CD8-positive, alpha-beta memory T cell (primary cell): Measurements from ENCODE around the gene FAM9C. TPM values are rescaled to one million over a fixed set of nuclear protein-coding genes. Genes with fewer than 3 reads are reported as not detected.

ENCODE experiments used
- CTCF ChIA-PET: fragments of 350-600 bp; sonication (Branson Sonifier 250); formaldehyde crosslinking; loops from one replicate; lab custom pipeline; 2021; ENCODE audit warnings: antibody characterized with exemption; lab: Charles Lee
- POLR2A ChIA-PET: fragments of 350-600 bp; sonication (Branson Sonifier 250); formaldehyde crosslinking; loops from one replicate; lab custom pipeline; 2021; ENCODE audit warnings: antibody characterized with exemption; lab: Charles Lee
- DNase-seq, 5 donors: peaks; one replicate each; pipeline versions ENCODE4 v3.0.0 to v3.0.0-alpha.2; 2020 to 2022; ENCODE audit warnings: mixed read lengths in 1 of 5
- H3K27ac ChIP-seq: one replicate; pipeline ENCODE4 v1.7.0; 2013; ENCODE audit warnings: low read depth, mild to moderate bottlenecking, low read length, moderate library complexity
- H3K27me3 ChIP-seq: 2 replicates; pipeline ENCODE4 v1.7.0; 2013; ENCODE audit warnings: low read length, mild to moderate bottlenecking; ENCODE audit not compliant: insufficient read depth, poor library complexity, severe bottlenecking
- H3K36me3 ChIP-seq: 2 replicates; pipeline ENCODE4 v1.7.0; 2013; ENCODE audit warnings: mild to moderate bottlenecking, low read length, moderate library complexity; ENCODE audit not compliant: insufficient read depth
- H3K4me1 ChIP-seq: 2 replicates; pipeline ENCODE4 v1.7.0; 2013; ENCODE audit warnings: mild to moderate bottlenecking, low read length, moderate library complexity; ENCODE audit not compliant: insufficient read depth
- H3K4me3 ChIP-seq: 2 replicates; pipeline ENCODE4 v1.7.0; 2013; ENCODE audit warnings: mild to moderate bottlenecking, low read length
- H3K9me3 ChIP-seq: 2 replicates; pipeline ENCODE4 v1.7.0; 2013; ENCODE audit warnings: mild to moderate bottlenecking, low read length
- H3K27ac Mint-ChIP-seq, 8 donors: one replicate each; pipeline ENCODE4 v1.8.0; 2020 to 2021; ENCODE audit warnings: mixed read lengths in 8 of 8, mild to moderate bottlenecking in 6 of 8, inconsistent platforms in 3 of 8, moderate library complexity in 3 of 8
- H3K27me3 Mint-ChIP-seq, 2 donors: one replicate each; pipeline ENCODE4 v1.8.0; 2020 to 2021; ENCODE audit warnings: mixed read lengths in 2 of 2, mild to moderate bottlenecking in 1 of 2, moderate library complexity in 1 of 2
- H3K36me3 Mint-ChIP-seq, 3 donors: one replicate each; pipeline ENCODE4 v1.8.0; 2020 to 2021; ENCODE audit warnings: mixed read lengths in 3 of 3, inconsistent platforms in 1 of 3, mild to moderate bottlenecking in 1 of 3
- H3K4me1 Mint-ChIP-seq, 3 donors: one replicate each; pipeline ENCODE4 v1.8.0; 2020 to 2021; ENCODE audit warnings: mixed read lengths in 3 of 3, inconsistent platforms in 1 of 3, mild to moderate bottlenecking in 1 of 3
- H3K4me3 Mint-ChIP-seq, 7 donors: one replicate each; pipeline ENCODE4 v1.8.0; 2020 to 2021; ENCODE audit warnings: mixed read lengths in 7 of 7, mild to moderate bottlenecking in 6 of 7, moderate library complexity in 4 of 7, inconsistent platforms in 2 of 7
- H3K9me3 Mint-ChIP-seq, 5 donors: one replicate each; pipeline ENCODE4 v1.8.0; 2020 to 2022; ENCODE audit warnings: mixed read lengths in 5 of 5, mild to moderate bottlenecking in 3 of 5, moderate library complexity in 2 of 5, inconsistent platforms in 1 of 5
- polyA plus RNA-seq: library from polyadenylated mRNA; unstranded; fragments of 300-500 nt; fragmentation: Illumina TruSeq; gene quantifications from one replicate; pipeline ENCODE4 v1.2.3, GENCODE V29; 2021
- total RNA-seq, 2 experiments: library from RNA; stranded (reverse); gene quantifications; one replicate each; pipeline ENCODE4 v1.2.3, GENCODE V29; 2021

FAM9C gene
- total RNA-seq (not detected), polyA plus RNA-seq (not detected)

GRCh38 chrX:13044441-13044840 lies at the start of gene FAM9C:
Gene FAM9C, minus strand, starts transcription at chrX:13044620. Its CDS starts 831 bp downstream, at chrX:13043789.
- Mint-ChIP-seq H3K27ac (no peak within 1 kb of the TSS), H3K4me1 (peaks cover 26 to 52% (median 52%) of the 10 kb centered on the region in 3 donors), H3K9me3 (no peaks in the 10 kb centered on the region), H3K4me3 (no peak within 1 kb of the TSS), H3K36me3 (peaks cover 0 to 3% (median 0%) of the 10 kb centered on the region in 3 donors), H3K27me3 (peaks cover 0 to under 1% of the 10 kb centered on the region in 2 donors)
- no peak for DNase-seq
- H3K36me3 ChIP-seq = no peaks in the 10 kb centered on the region
- CTCF ChIA-PET = interaction anchor here (1.2 kb wide), 1 partner anchor 14 kb away, joined by 3 read pairs; no protein-coding TSS in a partner anchor
- peaks cover 45% of the 10 kb centered on the region for H3K4me1 ChIP-seq
- no peaks in the 10 kb centered on the region for H3K27me3 ChIP-seq
- no peak within 1 kb of the TSS for H3K27ac ChIP-seq
- no peaks in the 10 kb centered on the region for H3K9me3 ChIP-seq
- no peak within 1 kb of the TSS for H3K4me3 ChIP-seq
- POLR2A ChIA-PET = no interaction called here

- peak overlapping the region; percentile 19 to 84 (median 68) for H3K4me3 Mint-ChIP-seq
- POLR2A ChIA-PET = interaction anchor here (2.0 kb wide), 1 partner anchor 122 kb away, joined by 14 read pairs; no protein-coding TSS in a partner anchor
- no peaks in the 10 kb centered on the region for H3K27me3 ChIP-seq
- H3K27me3 Mint-ChIP-seq = peaks cover 0 to 12% of the 10 kb centered on the region in 2 donors
- no peaks in the 10 kb centered on the region for H3K9me3 ChIP-seq
- H3K9me3 Mint-ChIP-seq = no peaks in the 10 kb centered on the region
- peaks cover 77% of the 10 kb centered on the region for H3K4me1 ChIP-seq
- H3K36me3 ChIP-seq = no peaks in the 10 kb centered on the region
- CTCF ChIA-PET = interaction anchor here (0.7 to 9.8 kb wide), 11 partner anchors 11 to 395 kb away, joined by 3 to 196 read pairs (median 11); partner anchors contain the start of gene TMSB4X
- peak in 1 of 5 donors; percentile 54 for DNase-seq
- H3K36me3 Mint-ChIP-seq = no peaks in the 10 kb centered on the region
- peak overlapping the region; percentile 51 for H3K4me3 ChIP-seq
- peaks cover 72 to 85% (median 80%) of the 10 kb centered on the region in 3 donors for H3K4me1 Mint-ChIP-seq
- peak overlapping the region; percentile 89 to 98 (median 92) for H3K27ac Mint-ChIP-seq
- H3K27ac ChIP-seq = peak overlapping the region; percentile 18
Measured at GRCh38 chrX:13093529-13094140, 49.2 kb upstream of the FAM9C start.

- H3K9me3 ChIP-seq = no peaks in the 10 kb centered on the region
- H3K36me3 Mint-ChIP-seq = no peaks in the 10 kb centered on the region
- ChIA-PET POLR2A (interaction anchor here (0.7 to 3.8 kb wide), 15 partner anchors 9 to 642 kb away, joined by 3 to 99 read pairs (median 5); partner anchors contain the start of genes OFD1, TMSB4X and TRAPPC2), CTCF (interaction anchor here (0.7 to 9.8 kb wide), 27 partner anchors 11 to 396 kb away, joined by 3 to 196 read pairs (median 5); partner anchors contain the start of gene TMSB4X)
- H3K9me3 Mint-ChIP-seq = peaks cover 0 to 2% (median 0%) of the 10 kb centered on the region in 5 donors
- DNase-seq = peak; percentile 62 to 91 (median 83)
- H3K4me1 ChIP-seq = peaks cover 88% of the 10 kb centered on the region
- H3K36me3 ChIP-seq = no peaks in the 10 kb centered on the region
- H3K27me3 Mint-ChIP-seq = peaks cover 0 to 9% of the 10 kb centered on the region in 2 donors
- H3K4me3 ChIP-seq = peak overlapping the region; percentile 51
- peak overlapping the region; percentile 65 for H3K27ac ChIP-seq
- H3K27ac Mint-ChIP-seq = peak overlapping the region; percentile 89 to 98 (median 92)
- H3K4me1 Mint-ChIP-seq = peaks cover 83 to 93% (median 91%) of the 10 kb centered on the region in 3 donors
- H3K27me3 ChIP-seq = no peaks in the 10 kb centered on the region
- peak overlapping the region; percentile 57 to 85 (median 68) for H3K4me3 Mint-ChIP-seq
Measured at GRCh38 chrX:13092455-13092941, 48.1 kb upstream of the FAM9C start.

- peak in 3 of 5 donors; percentile 48 to 69 (median 50) for DNase-seq
- ChIA-PET POLR2A (interaction anchor here (0.6 to 3.8 kb wide), 17 partner anchors 9 to 144 kb away, joined by 3 to 99 read pairs (median 6); partner anchors contain the start of gene TMSB4X), CTCF (interaction anchor here (0.6 to 9.8 kb wide), 14 partner anchors 9 to 398 kb away, joined by 3 to 196 read pairs (median 10); partner anchors contain the start of gene TMSB4X)
- peaks cover 89% of the 10 kb centered on the region for H3K4me1 ChIP-seq
- Mint-ChIP-seq H3K36me3 (no peaks in the 10 kb centered on the region), H3K27me3 (peaks cover 0 to 9% of the 10 kb centered on the region in 2 donors), H3K9me3 (peaks cover 0 to 2% (median 0%) of the 10 kb centered on the region in 5 donors), H3K27ac (peak overlapping the region; percentile 89 to 98 (median 95)), H3K4me1 (peaks cover 89 to 96% (median 96%) of the 10 kb centered on the region in 3 donors), H3K4me3 (peak overlapping the region; percentile 53 to 89 (median 72))
- H3K4me3 ChIP-seq = peak overlapping the region; percentile 16
- no peaks in the 10 kb centered on the region for H3K9me3 ChIP-seq
- H3K27ac ChIP-seq = no peak overlapping the region
- H3K36me3 ChIP-seq = no peaks in the 10 kb centered on the region
- H3K27me3 ChIP-seq = no peaks in the 10 kb centered on the region
Measured at GRCh38 chrX:13091111-13091765, 46.8 kb upstream of the FAM9C start.

- peak overlapping the region; percentile 89 to 98 (median 95) for H3K27ac Mint-ChIP-seq
- no peak overlapping the region for H3K27ac ChIP-seq
- H3K4me1 Mint-ChIP-seq = peaks cover 91 to 99% (median 97%) of the 10 kb centered on the region in 3 donors
- no peaks in the 10 kb centered on the region for H3K36me3 ChIP-seq
- CTCF ChIA-PET = interaction anchor here (0.6 to 9.8 kb wide), 12 partner anchors 9 to 398 kb away, joined by 3 to 196 read pairs (median 10); partner anchors contain the start of gene TMSB4X
- no peaks in the 10 kb centered on the region for H3K36me3 Mint-ChIP-seq
- peak overlapping the region; percentile 53 to 89 (median 72) for H3K4me3 Mint-ChIP-seq
- H3K9me3 Mint-ChIP-seq = peaks cover 0 to 2% (median 0%) of the 10 kb centered on the region in 5 donors
- no peaks in the 10 kb centered on the region for H3K9me3 ChIP-seq
- H3K27me3 Mint-ChIP-seq = peaks cover 0 to 7% of the 10 kb centered on the region in 2 donors
- POLR2A ChIA-PET = interaction anchor here (0.7 to 3.8 kb wide), 14 partner anchors 9 to 144 kb away, joined by 3 to 99 read pairs (median 6); partner anchors contain the start of gene TMSB4X
- peak overlapping the region; percentile 22 for H3K4me3 ChIP-seq
- H3K27me3 ChIP-seq = no peaks in the 10 kb centered on the region
- H3K4me1 ChIP-seq = peaks cover 91% of the 10 kb centered on the region
- peak in 2 of 5 donors; percentile 53 to 55 for DNase-seq
Measured at GRCh38 chrX:13090339-13091110, 46.1 kb upstream of the FAM9C start.

- peak overlapping the region; percentile 3 to 75 (median 68) for H3K4me3 Mint-ChIP-seq
- H3K27ac Mint-ChIP-seq = peak overlapping the region; percentile 89 to 98 (median 95)
- peaks cover 0 to 2% (median 0%) of the 10 kb centered on the region in 5 donors for H3K9me3 Mint-ChIP-seq
- peak overlapping the region; percentile 22 for H3K4me3 ChIP-seq
- H3K27me3 Mint-ChIP-seq = peaks cover 0 to 7% of the 10 kb centered on the region in 2 donors
- H3K9me3 ChIP-seq = no peaks in the 10 kb centered on the region
- H3K4me1 ChIP-seq = peaks cover 93% of the 10 kb centered on the region
- H3K36me3 Mint-ChIP-seq = no peaks in the 10 kb centered on the region
- CTCF ChIA-PET = interaction anchor here (0.7 to 9.8 kb wide), 4 partner anchors 39 to 144 kb away, joined by 3 to 196 read pairs (median 27); partner anchors contain the start of gene TMSB4X
- no peak overlapping the region for H3K27ac ChIP-seq
- no peak for DNase-seq
- no peaks in the 10 kb centered on the region for H3K27me3 ChIP-seq
- POLR2A ChIA-PET = interaction anchor here (1.5 to 3.8 kb wide), 6 partner anchors 8 to 143 kb away, joined by 5 to 99 read pairs (median 8); partner anchors contain the start of gene TMSB4X
- peaks cover 93 to 99% (median 97%) of the 10 kb centered on the region in 3 donors for H3K4me1 Mint-ChIP-seq
- H3K36me3 ChIP-seq = no peaks in the 10 kb centered on the region
Measured at GRCh38 chrX:13090027-13090338, 45.6 kb upstream of the FAM9C start.
